ENCODE measurements around the gene DPYSL3.

DNA sequence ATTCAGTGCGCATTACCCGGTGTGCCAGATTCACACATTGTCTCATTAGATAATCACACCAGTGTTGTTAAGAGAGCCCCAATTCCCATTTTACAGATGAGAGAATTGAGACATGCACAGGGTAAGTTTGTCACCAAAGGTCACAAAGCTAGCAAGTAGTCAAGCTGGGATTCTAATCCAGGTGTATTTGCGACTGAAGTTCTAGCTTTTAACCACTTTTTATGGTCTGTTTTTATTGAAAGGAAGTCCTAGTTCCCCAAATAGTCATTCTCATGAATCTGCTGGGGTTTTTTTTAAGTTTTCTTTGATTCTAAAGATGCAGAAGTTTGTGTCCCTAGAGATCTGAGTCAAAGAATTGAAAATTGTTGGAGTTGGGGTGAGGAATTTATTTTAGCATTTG, 136.5 kb downstream of the DPYSL3 start:
- TF ChIP-seq, protein P1, sequence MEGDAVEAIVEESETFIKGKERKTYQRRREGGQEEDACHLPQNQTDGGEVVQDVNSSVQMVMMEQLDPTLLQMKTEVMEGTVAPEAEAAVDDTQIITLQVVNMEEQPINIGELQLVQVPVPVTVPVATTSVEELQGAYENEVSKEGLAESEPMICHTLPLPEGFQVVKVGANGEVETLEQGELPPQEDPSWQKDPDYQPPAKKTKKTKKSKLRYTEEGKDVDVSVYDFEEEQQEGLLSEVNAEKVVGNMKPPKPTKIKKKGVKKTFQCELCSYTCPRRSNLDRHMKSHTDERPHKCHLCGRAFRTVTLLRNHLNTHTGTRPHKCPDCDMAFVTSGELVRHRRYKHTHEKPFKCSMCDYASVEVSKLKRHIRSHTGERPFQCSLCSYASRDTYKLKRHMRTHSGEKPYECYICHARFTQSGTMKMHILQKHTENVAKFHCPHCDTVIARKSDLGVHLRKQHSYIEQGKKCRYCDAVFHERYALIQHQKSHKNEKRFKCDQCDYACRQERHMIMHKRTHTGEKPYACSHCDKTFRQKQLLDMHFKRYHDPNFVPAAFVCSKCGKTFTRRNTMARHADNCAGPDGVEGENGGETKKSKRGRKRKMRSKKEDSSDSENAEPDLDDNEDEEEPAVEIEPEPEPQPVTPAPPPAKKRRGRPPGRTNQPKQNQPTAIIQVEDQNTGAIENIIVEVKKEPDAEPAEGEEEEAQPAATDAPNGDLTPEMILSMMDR (IDR thresholded peaks at IDR 0.05): no peak
- no peak for TF ChIP-seq POLR2A (IDR thresholded peaks at IDR 0.05)
